Rectal smooth muscle tissue (tissue), 1 donor: ENCODE data around the gene OR1Q1.

Experiments used
- H3K27ac ChIP-seq: one replicate; pipeline ENCODE4 v1.7.0; 2013; ENCODE audit warnings: low read depth, low read length, inconsistent platforms
- H3K27me3 ChIP-seq: one replicate; pipeline ENCODE4 v1.7.0; 2013; ENCODE audit warnings: low read length; ENCODE audit not compliant: control insufficient read depth, insufficient read depth
- H3K36me3 ChIP-seq: one replicate; pipeline ENCODE4 v1.7.0; 2013; ENCODE audit warnings: low read length; ENCODE audit not compliant: control insufficient read depth, insufficient read depth
- H3K4me1 ChIP-seq: one replicate; pipeline ENCODE4 v1.7.0; 2013; ENCODE audit warnings: low read length; ENCODE audit not compliant: control insufficient read depth, insufficient read depth
- H3K4me3 ChIP-seq: one replicate; pipeline ENCODE4 v1.7.0; 2013; ENCODE audit warnings: low read length
- H3K9ac ChIP-seq: one replicate; pipeline ENCODE4 v1.7.0; 2013; ENCODE audit warnings: low read length

The OR1Q1 gene

DNA sequence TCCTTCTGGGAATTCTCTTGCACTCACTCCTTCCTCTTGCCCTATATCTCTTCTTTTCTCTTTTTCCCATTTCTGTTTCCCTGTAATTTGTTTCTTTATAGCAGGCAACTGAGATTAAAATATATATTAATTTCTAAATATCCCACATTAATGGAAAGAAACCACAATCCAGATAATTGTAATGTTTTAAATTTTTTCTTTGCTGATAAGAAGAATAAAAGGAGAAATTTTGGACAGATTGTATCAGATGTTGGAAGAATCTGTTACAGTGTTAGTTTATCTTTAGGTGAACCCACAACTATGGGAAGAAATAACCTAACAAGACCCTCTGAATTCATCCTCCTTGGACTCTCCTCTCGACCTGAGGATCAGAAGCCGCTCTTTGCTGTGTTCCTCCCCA, 46.9 kb downstream of the OR1Q1 start, which contains the start of gene OR1L1:
Gene OR1L1 (plus strand): TSS at position 301 of the 400 bp plus-strand sequence. CDS start 0 bp downstream, at position 301.
- Histone ChIP-seq H3K27ac (no peak within 1 kb of the TSS), H3K4me1 (no peaks in the 10 kb centered on the region), H3K27me3 (no peaks in the 10 kb centered on the region), H3K36me3 (no peaks in the 10 kb centered on the region), H3K9ac (no peak within 1 kb of the TSS), H3K4me3 (no peak within 1 kb of the TSS)
